WTC11 (cell line): ENCODE measurements around the gene RASA2.

Source experiments
- NR3C1 ChIP-seq: sonication (generic); formaldehyde crosslinking; conservative IDR thresholded peaks from 2 replicates; pipeline ENCODE4 v1.8.1; 2023; ENCODE audit warnings: low read depth, mild to moderate bottlenecking, missing genetic modification reagents
- SMAD4 ChIP-seq: sonication (generic); formaldehyde crosslinking; IDR thresholded peaks from 2 replicates; pipeline ENCODE4 v1.8.0; 2022; ENCODE audit warnings: mild to moderate bottlenecking, missing genetic modification reagents
- ZNF121 ChIP-seq: sonication (generic); formaldehyde crosslinking; IDR thresholded peaks from 2 replicates; pipeline ENCODE4 v1.8.0; 2023; ENCODE audit warnings: missing genetic modification reagents
- TF ChIP-seq, protein P1 (sequence below): sonication (generic); formaldehyde crosslinking; IDR thresholded peaks from 2 replicates; pipeline ENCODE4 v1.8.1; 2022; ENCODE audit warnings: mild to moderate bottlenecking, missing genetic modification reagents, moderate library complexity, borderline replicate concordance
- TF ChIP-seq, protein P2 (sequence below): fragments of 200-600 bp; IDR thresholded peaks from 2 replicates; pipeline ENCODE4 v1.8.0; 2022; ENCODE audit warnings: antibody characterized with exemption
- TF ChIP-seq, protein P3 (sequence below): sonication (generic); formaldehyde crosslinking; IDR thresholded peaks from 2 replicates; pipeline ENCODE4 v1.8.1; 2022; ENCODE audit warnings: low read depth, mild to moderate bottlenecking, moderate library complexity, missing genetic modification reagents, borderline replicate concordance
- TF ChIP-seq, protein P4 (sequence below): sonication (generic); formaldehyde crosslinking; IDR thresholded peaks from 2 replicates; pipeline ENCODE4 v1.8.0; 2022; ENCODE audit warnings: mild to moderate bottlenecking, missing genetic modification reagents
- TF ChIP-seq, protein P5 (sequence below): sonication (generic); formaldehyde crosslinking; IDR thresholded peaks from 2 replicates; pipeline ENCODE4 v1.8.1; 2023; ENCODE audit warnings: mild to moderate bottlenecking, moderate library complexity, missing genetic modification reagents

DNA sequence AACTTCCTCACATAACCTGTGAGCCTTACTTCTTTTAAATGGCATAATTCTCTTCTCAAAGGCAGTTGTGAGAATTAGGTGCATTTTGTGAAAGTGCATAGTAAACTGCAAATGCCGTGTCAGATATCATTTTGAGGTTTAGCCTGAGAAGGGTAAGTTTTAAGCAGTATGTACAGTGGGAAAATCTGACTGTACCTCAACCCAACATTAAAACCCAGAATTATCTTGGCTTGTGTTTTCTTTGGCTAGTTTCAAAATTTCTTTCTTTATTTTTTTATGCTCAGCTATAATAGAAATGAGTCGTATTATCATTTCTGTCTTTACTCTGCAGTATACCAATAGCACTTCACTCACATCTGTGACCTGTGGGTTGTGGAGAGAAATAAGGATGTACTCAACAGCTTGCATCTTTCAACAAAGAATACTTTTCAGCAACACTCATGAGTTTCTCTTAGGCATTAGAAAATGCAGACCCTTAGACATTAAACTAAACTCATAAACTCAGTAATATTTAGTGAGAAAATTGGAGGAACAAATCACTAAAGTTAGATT, 65.7 kb downstream of the RASA2 start:
- TF ChIP-seq, protein P1, sequence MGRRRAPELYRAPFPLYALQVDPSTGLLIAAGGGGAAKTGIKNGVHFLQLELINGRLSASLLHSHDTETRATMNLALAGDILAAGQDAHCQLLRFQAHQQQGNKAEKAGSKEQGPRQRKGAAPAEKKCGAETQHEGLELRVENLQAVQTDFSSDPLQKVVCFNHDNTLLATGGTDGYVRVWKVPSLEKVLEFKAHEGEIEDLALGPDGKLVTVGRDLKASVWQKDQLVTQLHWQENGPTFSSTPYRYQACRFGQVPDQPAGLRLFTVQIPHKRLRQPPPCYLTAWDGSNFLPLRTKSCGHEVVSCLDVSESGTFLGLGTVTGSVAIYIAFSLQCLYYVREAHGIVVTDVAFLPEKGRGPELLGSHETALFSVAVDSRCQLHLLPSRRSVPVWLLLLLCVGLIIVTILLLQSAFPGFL (CRISPR knock-in tag), result no peak
- TF ChIP-seq, protein P2, sequence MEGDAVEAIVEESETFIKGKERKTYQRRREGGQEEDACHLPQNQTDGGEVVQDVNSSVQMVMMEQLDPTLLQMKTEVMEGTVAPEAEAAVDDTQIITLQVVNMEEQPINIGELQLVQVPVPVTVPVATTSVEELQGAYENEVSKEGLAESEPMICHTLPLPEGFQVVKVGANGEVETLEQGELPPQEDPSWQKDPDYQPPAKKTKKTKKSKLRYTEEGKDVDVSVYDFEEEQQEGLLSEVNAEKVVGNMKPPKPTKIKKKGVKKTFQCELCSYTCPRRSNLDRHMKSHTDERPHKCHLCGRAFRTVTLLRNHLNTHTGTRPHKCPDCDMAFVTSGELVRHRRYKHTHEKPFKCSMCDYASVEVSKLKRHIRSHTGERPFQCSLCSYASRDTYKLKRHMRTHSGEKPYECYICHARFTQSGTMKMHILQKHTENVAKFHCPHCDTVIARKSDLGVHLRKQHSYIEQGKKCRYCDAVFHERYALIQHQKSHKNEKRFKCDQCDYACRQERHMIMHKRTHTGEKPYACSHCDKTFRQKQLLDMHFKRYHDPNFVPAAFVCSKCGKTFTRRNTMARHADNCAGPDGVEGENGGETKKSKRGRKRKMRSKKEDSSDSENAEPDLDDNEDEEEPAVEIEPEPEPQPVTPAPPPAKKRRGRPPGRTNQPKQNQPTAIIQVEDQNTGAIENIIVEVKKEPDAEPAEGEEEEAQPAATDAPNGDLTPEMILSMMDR, result no peak
- TF ChIP-seq SMAD4, result no peak
- no peak for TF ChIP-seq ZNF121 (CRISPR knock-in tag)
- TF ChIP-seq NR3C1 (CRISPR knock-in tag), result no peak
- TF ChIP-seq, protein P3, sequence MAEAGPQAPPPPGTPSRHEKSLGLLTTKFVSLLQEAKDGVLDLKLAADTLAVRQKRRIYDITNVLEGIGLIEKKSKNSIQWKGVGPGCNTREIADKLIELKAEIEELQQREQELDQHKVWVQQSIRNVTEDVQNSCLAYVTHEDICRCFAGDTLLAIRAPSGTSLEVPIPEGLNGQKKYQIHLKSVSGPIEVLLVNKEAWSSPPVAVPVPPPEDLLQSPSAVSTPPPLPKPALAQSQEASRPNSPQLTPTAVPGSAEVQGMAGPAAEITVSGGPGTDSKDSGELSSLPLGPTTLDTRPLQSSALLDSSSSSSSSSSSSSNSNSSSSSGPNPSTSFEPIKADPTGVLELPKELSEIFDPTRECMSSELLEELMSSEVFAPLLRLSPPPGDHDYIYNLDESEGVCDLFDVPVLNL (CRISPR knock-in tag), result no peak
- TF ChIP-seq, protein P4, sequence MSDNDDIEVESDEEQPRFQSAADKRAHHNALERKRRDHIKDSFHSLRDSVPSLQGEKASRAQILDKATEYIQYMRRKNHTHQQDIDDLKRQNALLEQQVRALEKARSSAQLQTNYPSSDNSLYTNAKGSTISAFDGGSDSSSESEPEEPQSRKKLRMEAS (CRISPR knock-in tag), result no peak
- TF ChIP-seq, protein P5, sequence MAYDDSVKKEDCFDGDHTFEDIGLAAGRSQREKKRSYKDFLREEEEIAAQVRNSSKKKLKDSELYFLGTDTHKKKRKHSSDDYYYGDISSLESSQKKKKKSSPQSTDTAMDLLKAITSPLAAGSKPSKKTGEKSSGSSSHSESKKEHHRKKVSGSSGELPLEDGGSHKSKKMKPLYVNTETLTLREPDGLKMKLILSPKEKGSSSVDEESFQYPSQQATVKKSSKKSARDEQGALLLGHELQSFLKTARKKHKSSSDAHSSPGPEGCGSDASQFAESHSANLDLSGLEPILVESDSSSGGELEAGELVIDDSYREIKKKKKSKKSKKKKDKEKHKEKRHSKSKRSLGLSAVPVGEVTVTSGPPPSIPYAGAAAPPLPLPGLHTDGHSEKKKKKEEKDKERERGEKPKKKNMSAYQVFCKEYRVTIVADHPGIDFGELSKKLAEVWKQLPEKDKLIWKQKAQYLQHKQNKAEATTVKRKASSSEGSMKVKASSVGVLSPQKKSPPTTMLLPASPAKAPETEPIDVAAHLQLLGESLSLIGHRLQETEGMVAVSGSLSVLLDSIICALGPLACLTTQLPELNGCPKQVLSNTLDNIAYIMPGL (CRISPR knock-in tag), result no peak
